ENCODE data around the gene EVC2. TPM values are rescaled to one million over a fixed set of nuclear protein-coding genes. Genes with fewer than 3 reads are reported as not detected.

Gene EVC2
- total RNA-seq, 1 experiment from 2014 or later, result not detected

DNA sequence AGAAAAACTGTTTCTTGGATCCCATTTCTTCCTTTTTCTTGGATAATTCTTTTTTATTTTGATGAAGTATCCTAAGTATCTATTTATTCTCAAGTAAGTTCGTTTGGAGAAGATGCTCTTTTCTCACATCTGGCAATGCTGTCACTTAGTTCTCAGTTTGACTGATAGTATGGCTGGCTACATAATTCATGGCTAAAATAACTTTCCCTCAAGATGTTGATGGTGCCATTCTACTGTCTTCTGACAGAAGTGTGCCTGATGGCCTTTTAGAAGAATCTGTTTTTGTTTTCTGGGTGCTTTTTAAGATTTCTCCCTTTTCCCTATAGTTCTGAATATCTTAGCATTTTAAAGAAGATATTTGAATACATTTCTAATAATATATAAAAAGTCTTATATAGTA is 41.6 kb downstream of the EVC2 start:
- Histone ChIP-seq H3K27me3 (ENCODE audit: control insufficient read depth, insufficient read depth, low read length) (0 out of 2 replicates have a peak, but pooled peaks cover 2% of the 10 kb centered on the region), H3K9me3 (ENCODE audit: control insufficient read depth, insufficient read depth, low read depth, low read length) (no peaks in the 10 kb centered on the region), H3K4me3 (ENCODE audit: low read depth in 2 of 2, low read length in 2 of 2) (no peak overlapping the region), H3K4me1 (ENCODE audit: control insufficient read depth, insufficient read depth, low read length) (no peaks in the 10 kb centered on the region), H3K27ac (ENCODE audit: low read length) (no peak overlapping the region), H3K36me3 (ENCODE audit: control insufficient read depth, insufficient read depth, low read length) (no peaks in the 10 kb centered on the region)
- DNase-seq (ENCODE audit: low read depth, low spot score) (no peak), ATAC-seq (no peak)
- TF ChIP-seq, protein P1, sequence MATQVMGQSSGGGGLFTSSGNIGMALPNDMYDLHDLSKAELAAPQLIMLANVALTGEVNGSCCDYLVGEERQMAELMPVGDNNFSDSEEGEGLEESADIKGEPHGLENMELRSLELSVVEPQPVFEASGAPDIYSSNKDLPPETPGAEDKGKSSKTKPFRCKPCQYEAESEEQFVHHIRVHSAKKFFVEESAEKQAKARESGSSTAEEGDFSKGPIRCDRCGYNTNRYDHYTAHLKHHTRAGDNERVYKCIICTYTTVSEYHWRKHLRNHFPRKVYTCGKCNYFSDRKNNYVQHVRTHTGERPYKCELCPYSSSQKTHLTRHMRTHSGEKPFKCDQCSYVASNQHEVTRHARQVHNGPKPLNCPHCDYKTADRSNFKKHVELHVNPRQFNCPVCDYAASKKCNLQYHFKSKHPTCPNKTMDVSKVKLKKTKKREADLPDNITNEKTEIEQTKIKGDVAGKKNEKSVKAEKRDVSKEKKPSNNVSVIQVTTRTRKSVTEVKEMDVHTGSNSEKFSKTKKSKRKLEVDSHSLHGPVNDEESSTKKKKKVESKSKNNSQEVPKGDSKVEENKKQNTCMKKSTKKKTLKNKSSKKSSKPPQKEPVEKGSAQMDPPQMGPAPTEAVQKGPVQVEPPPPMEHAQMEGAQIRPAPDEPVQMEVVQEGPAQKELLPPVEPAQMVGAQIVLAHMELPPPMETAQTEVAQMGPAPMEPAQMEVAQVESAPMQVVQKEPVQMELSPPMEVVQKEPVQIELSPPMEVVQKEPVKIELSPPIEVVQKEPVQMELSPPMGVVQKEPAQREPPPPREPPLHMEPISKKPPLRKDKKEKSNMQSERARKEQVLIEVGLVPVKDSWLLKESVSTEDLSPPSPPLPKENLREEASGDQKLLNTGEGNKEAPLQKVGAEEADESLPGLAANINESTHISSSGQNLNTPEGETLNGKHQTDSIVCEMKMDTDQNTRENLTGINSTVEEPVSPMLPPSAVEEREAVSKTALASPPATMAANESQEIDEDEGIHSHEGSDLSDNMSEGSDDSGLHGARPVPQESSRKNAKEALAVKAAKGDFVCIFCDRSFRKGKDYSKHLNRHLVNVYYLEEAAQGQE (IDR thresholded peaks at IDR 0.05; ENCODE audit: insufficient read depth in 1 of 2, low read depth in 2 of 2, low read length in 1 of 2), result no peak
- no peak for TF ChIP-seq POLR2AphosphoS5 (IDR thresholded peaks at IDR 0.05; ENCODE audit: low read depth, low read length)
- TF ChIP-seq SIN3A (IDR thresholded peaks at IDR 0.05; ENCODE audit: borderline replicate concordance, insufficient read depth, low read depth, low read length), result no peak
- no peak for TF ChIP-seq TCF7L2 (IDR thresholded peaks at IDR 0.05; ENCODE audit: low read depth, low read length)
- TF ChIP-seq, protein P2, sequence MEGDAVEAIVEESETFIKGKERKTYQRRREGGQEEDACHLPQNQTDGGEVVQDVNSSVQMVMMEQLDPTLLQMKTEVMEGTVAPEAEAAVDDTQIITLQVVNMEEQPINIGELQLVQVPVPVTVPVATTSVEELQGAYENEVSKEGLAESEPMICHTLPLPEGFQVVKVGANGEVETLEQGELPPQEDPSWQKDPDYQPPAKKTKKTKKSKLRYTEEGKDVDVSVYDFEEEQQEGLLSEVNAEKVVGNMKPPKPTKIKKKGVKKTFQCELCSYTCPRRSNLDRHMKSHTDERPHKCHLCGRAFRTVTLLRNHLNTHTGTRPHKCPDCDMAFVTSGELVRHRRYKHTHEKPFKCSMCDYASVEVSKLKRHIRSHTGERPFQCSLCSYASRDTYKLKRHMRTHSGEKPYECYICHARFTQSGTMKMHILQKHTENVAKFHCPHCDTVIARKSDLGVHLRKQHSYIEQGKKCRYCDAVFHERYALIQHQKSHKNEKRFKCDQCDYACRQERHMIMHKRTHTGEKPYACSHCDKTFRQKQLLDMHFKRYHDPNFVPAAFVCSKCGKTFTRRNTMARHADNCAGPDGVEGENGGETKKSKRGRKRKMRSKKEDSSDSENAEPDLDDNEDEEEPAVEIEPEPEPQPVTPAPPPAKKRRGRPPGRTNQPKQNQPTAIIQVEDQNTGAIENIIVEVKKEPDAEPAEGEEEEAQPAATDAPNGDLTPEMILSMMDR (IDR thresholded peaks at IDR 0.05), result no peak
- BruUV-seq (replicated peaks), result no TSS peak
- intact Hi-C loops (cut with micrococcal nuclease; ENCODE audit: unreplicated experiment) (no loop called here), in situ Hi-C loops (cut with HindIII; ENCODE audit: low pct_unique_long_range_greater_than_20kb, low sequenced_read_pairs) (no loop called here)
- CTCF ChIA-PET, result no interaction called here
- POLR2A ChIA-PET, result no interaction called here

DNA sequence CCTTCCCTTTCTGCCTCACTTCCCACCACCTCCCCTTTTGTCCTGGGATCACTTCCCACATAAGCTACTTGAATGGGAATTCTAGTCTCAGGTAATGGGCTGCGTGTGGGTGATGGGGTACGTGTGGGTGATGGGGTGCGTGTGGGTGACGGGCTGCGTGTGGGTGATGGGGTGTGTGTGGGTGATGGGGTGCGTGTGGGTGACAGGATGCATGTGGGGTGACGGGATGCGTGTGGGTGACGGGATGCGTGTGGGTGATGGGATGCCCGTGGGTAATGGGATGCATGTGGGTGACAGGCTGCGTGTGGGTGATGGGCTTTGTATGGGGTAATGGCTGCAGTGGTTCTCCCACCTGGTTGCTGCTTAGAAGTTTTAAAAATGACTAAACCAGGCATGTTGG is 43.6 kb downstream of the EVC2 start:
- POLR2A ChIA-PET, result no interaction called here
- ATAC-seq (no peak), DNase-seq (ENCODE audit: low read depth, low spot score) (no peak)
- Histone ChIP-seq H3K9me3 (ENCODE audit: control insufficient read depth, insufficient read depth, low read depth, low read length) (no peaks in the 10 kb centered on the region), H3K4me3 (ENCODE audit: low read depth in 2 of 2, low read length in 2 of 2) (no peak overlapping the region), H3K27ac (ENCODE audit: low read length) (no peak overlapping the region), H3K36me3 (ENCODE audit: control insufficient read depth, insufficient read depth, low read length) (no peaks in the 10 kb centered on the region), H3K27me3 (ENCODE audit: control insufficient read depth, insufficient read depth, low read length) (0 out of 2 replicates have a peak, but pooled peaks cover 2% of the 10 kb centered on the region), H3K4me1 (ENCODE audit: control insufficient read depth, insufficient read depth, low read length) (no peaks in the 10 kb centered on the region)
- in situ Hi-C loops (cut with HindIII; ENCODE audit: low pct_unique_long_range_greater_than_20kb, low sequenced_read_pairs), result no loop called here
- intact Hi-C loops (cut with micrococcal nuclease; ENCODE audit: unreplicated experiment), result no loop called here
- CTCF ChIA-PET, result no interaction called here
- BruUV-seq (replicated peaks), result no TSS peak
- TF ChIP-seq SIN3A (IDR thresholded peaks at IDR 0.05; ENCODE audit: borderline replicate concordance, insufficient read depth, low read depth, low read length) (no peak), TCF7L2 (IDR thresholded peaks at IDR 0.05; ENCODE audit: low read depth, low read length) (no peak), POLR2AphosphoS5 (IDR thresholded peaks at IDR 0.05; ENCODE audit: low read depth, low read length) (no peak)
- TF ChIP-seq, protein P1 (IDR thresholded peaks at IDR 0.05; ENCODE audit: insufficient read depth in 1 of 2, low read depth in 2 of 2, low read length in 1 of 2), result no peak
- TF ChIP-seq, protein P2 (IDR thresholded peaks at IDR 0.05), result no peak
